GM19467 (cell line): ENCODE results near the gene ZNF383.
"Not testable (repeated sequence)": the region's sequence is repeated elsewhere in the genome, so short reads cannot be mapped to it uniquely, and the experiment has no call there.

Source experiments
- ATAC-seq: cut with Tn5 transposase; IDR thresholded peaks from one replicate; pipeline ENCODE4 v1.9.1; 2021; ENCODE audit warnings: mild to moderate bottlenecking, moderate library complexity; ENCODE audit not compliant: unreplicated experiment

ZNF383 gene

DNA sequence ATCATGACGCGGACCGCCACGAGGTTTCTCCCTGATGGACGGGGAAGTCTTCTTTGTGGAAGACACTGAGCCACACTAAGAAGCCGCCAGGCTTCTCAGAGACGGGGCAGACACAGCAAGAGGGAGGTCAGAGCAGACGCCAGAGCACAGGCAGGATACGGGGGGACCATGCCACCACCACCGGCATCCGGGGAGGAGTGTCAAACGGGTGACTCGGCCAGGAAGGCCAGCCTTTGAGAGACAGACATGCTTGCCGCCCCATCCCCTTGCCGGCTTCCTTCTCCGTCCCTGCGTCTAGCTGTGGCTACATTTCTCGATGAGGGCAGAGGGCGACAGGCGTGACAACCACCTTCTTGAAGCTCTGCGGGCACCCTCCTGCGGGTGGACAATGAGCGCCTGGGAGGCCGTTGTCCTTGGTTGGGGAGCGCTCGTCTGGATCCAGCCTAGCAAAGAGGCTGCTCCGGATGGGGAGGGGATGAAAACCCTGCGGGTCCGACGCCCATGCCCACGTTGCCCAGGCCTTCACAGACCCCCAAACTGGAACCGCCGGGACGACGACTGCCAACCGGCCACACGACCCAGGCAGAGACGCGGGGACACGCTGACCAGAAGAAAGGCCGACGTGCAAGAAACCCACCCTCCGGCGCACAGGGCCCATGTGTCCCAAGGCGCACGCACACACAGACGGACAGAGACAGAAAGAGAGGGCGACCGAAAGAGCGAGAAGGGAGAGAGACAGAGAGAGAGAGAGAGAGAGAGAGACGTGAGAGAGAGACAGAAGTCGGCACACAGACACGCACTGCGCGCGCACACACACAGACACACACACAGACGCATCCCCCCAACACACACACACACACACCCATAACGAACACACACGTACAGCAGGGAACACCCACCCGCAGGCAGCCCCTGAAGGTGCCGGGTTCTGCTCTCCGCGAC lies 75.3 kb downstream of the ZNF383 start:
- ATAC-seq = not testable (repeated sequence)

DNA sequence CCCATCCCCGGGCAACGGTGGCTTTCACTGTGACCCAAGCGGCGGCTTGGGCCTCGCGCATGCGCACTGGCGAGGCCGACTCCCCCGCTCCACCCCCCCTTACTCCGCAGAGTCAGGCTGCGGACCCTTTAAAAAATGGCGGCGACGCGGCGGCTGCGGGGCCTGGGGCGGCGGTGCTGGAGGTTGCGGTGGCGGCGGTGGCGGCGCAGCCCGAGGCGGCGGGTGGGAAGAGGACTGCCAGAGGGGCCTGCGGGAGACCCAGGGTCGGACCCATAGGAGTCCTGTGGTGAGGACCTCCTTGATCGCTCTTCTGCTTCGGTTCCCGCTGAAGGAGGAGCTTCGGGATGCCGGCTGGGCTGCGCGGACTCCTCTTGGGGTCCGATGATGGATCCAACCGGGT lies 76.2 kb downstream of the ZNF383 start:
- ATAC-seq = not testable (repeated sequence)
